Activated T-cell treated with anti-CD3 and anti-CD28 coated beads for 48 hours (primary cell): ENCODE data around the gene PGR.
"Not testable (repeated sequence)": the region's sequence is repeated elsewhere in the genome, so short reads cannot be mapped to it uniquely, and the experiment has no call there.

ENCODE experiments used
- DNase-seq: peaks from one replicate; pipeline ENCODE4 v3.0.0-alpha.2; 2020; ENCODE audit warnings: low read depth

The PGR gene

GRCh38 chr11:101063706-101064105 lies 65.9 kb downstream of the PGR start:
- DNase-seq, result no peak

GRCh38 chr11:101061606-101062005 lies 68.0 kb downstream of the PGR start:
- no peak for DNase-seq

GRCh38 chr11:101059331-101059730 lies 70.3 kb downstream of the PGR start:
- no peak for DNase-seq

- no peak for DNase-seq
These were observed 76.1 kb downstream of the PGR start for GRCh38 chr11:101053492-101053891.

- DNase-seq, result no peak
These were observed 77.9 kb downstream of the PGR start for GRCh38 chr11:101051677-101052076.

- no peak for DNase-seq
These were observed 79.8 kb downstream of the PGR start for GRCh38 chr11:101049813-101050212.

- no peak for DNase-seq
These were observed 80.5 kb downstream of the PGR start for GRCh38 chr11:101049123-101049522.

GRCh38 chr11:101048479-101048878 lies 81.1 kb downstream of the PGR start:
- DNase-seq, result no peak

GRCh38 chr11:101046947-101047346 lies 82.7 kb downstream of the PGR start:
- DNase-seq, result no peak

- DNase-seq, result no peak
These were observed 84.2 kb downstream of the PGR start for GRCh38 chr11:101045415-101045814.

GRCh38 chr11:101043940-101044339 lies 85.7 kb downstream of the PGR start:
- DNase-seq, result no peak

- no peak for DNase-seq
These were observed 93.7 kb downstream of the PGR start for GRCh38 chr11:101035872-101036271.

GRCh38 chr11:101034076-101034475 lies 95.5 kb downstream of the PGR start:
- no peak for DNase-seq

GRCh38 chr11:101032991-101033390 lies 96.6 kb downstream of the PGR start:
- DNase-seq, result no peak

- no peak for DNase-seq
These were observed 97.9 kb downstream of the PGR start for GRCh38 chr11:101031713-101032112.

GRCh38 chr11:101030692-101031091 lies 98.9 kb downstream of the PGR start:
- no peak for DNase-seq

GRCh38 chr11:101030015-101030414 lies 99.6 kb downstream of the PGR start:
- no peak for DNase-seq

- no peak for DNase-seq
These were observed 101.0 kb downstream of the PGR start for GRCh38 chr11:101028644-101029043.

- DNase-seq, result no peak
These were observed 107.4 kb downstream of the PGR start for GRCh38 chr11:101022256-101022655.

- DNase-seq, result no peak
These were observed 109.7 kb downstream of the PGR start for GRCh38 chr11:101019870-101020269.

GRCh38 chr11:101014600-101015285 lies 114.9 kb downstream of the PGR start:
- DNase-seq, result no peak

- not testable (repeated sequence) for DNase-seq
These were observed 115.9 kb downstream of the PGR start for GRCh38 chr11:101013702-101014101.

- DNase-seq, result no peak
These were observed 117.7 kb downstream of the PGR start for GRCh38 chr11:101011881-101012280.

- DNase-seq, result no peak
These were observed 118.7 kb downstream of the PGR start for GRCh38 chr11:101010899-101011298.

- DNase-seq, result no peak
These were observed 119.9 kb downstream of the PGR start for GRCh38 chr11:101009690-101010055.
